HS-5 (cell line): Measurements from ENCODE around the gene TAX1BP1.

Experiments
- DNase-seq: peaks from one replicate; pipeline ENCODE4 v3.0.0-alpha.2; 2012; ENCODE audit warnings: low read depth

The TAX1BP1 gene

GRCh38 chr7:27739909-27740448 is at the start of gene TAX1BP1:
Gene TAX1BP1 (plus strand): TSS chr7:27740162. CDS start chr7:27748525, 8,363 bp downstream.
- peak; percentile 85 for DNase-seq

- DNase-seq = no peak
Observed at GRCh38 chr7:27690649-27691048, 49.3 kb upstream of the TAX1BP1 start.

GRCh38 chr7:27693794-27694193 is 46.2 kb upstream of the TAX1BP1 start:
- no peak for DNase-seq

GRCh38 chr7:27695096-27695495 is 44.9 kb upstream of the TAX1BP1 start:
- DNase-seq = no peak

- DNase-seq = no peak
Observed at GRCh38 chr7:27697861-27698430, 42.0 kb upstream of the TAX1BP1 start.

GRCh38 chr7:27699751-27700150 is 40.2 kb upstream of the TAX1BP1 start:
- no peak for DNase-seq

GRCh38 chr7:27700501-27700900 is 39.5 kb upstream of the TAX1BP1 start:
- no peak for DNase-seq

GRCh38 chr7:27703181-27703580 is 36.8 kb upstream of the TAX1BP1 start:
- no peak for DNase-seq

GRCh38 chr7:27704422-27705199 is 35.4 kb upstream of the TAX1BP1 start:
- no peak for DNase-seq

- no peak for DNase-seq
Observed at GRCh38 chr7:27705200-27705594, 34.8 kb upstream of the TAX1BP1 start.

- DNase-seq = no peak
Observed at GRCh38 chr7:27708485-27708884, 31.5 kb upstream of the TAX1BP1 start.

- peak; percentile 82 for DNase-seq
Observed at GRCh38 chr7:27709137-27710075, 30.6 kb upstream of the TAX1BP1 start.

- no peak for DNase-seq
Observed at GRCh38 chr7:27712217-27712616, 27.7 kb upstream of the TAX1BP1 start.

GRCh38 chr7:27714831-27715444 is 25.0 kb upstream of the TAX1BP1 start:
- no peak for DNase-seq

GRCh38 chr7:27723085-27723484 is 16.9 kb upstream of the TAX1BP1 start:
- no peak for DNase-seq

GRCh38 chr7:27727058-27727457 is 12.9 kb upstream of the TAX1BP1 start:
- no peak for DNase-seq

GRCh38 chr7:27730112-27730511 is 9.8 kb upstream of the TAX1BP1 start:
- DNase-seq = no peak

- no peak for DNase-seq
Observed at GRCh38 chr7:27734583-27734982, 5.4 kb upstream of the TAX1BP1 start.

GRCh38 chr7:27735165-27735564 is 4.8 kb upstream of the TAX1BP1 start:
- no peak for DNase-seq

GRCh38 chr7:27735831-27736230 is 4.1 kb upstream of the TAX1BP1 start:
- no peak for DNase-seq

GRCh38 chr7:27737178-27737577 is 2.8 kb upstream of the TAX1BP1 start:
- DNase-seq = no peak

- DNase-seq = no peak
Observed at GRCh38 chr7:27737616-27738015, 2.3 kb upstream of the TAX1BP1 start.
